Liver (tissue), 9 donors: ENCODE measurements around the gene TRIM23. TPM values are rescaled to one million over a fixed set of nuclear protein-coding genes. Genes with fewer than 3 reads are reported as not detected.

Source experiments
- DNase-seq: peaks from one replicate; pipeline ENCODE4 v3.0.0-alpha.2; 2017; ENCODE audit warnings: low spot score
- H3K27ac ChIP-seq, 2 donors: one replicate each; pipeline ENCODE4 v1.7.0; 2013; ENCODE audit warnings: inconsistent platforms in 2 of 2, low read length in 2 of 2, control low read depth in 1 of 2, low read depth in 1 of 2, mild to moderate bottlenecking in 1 of 2
- H3K27me3 ChIP-seq, 4 donors: one replicate each; pipeline versions ENCODE4 v1.6.1 to v1.7.0; 2013; ENCODE audit warnings: low read length in 3 of 4, inconsistent platforms in 1 of 4, mild to moderate bottlenecking in 1 of 4, moderate library complexity in 1 of 4; ENCODE audit not compliant: control insufficient read depth in 4 of 4, insufficient read depth in 4 of 4
- H3K36me3 ChIP-seq, 4 donors: one replicate each; pipeline versions ENCODE4 v1.6.1 to v1.7.0; 2013; ENCODE audit warnings: low read length in 3 of 4, mild to moderate bottlenecking in 3 of 4, low read depth in 1 of 4, moderate library complexity in 1 of 4; ENCODE audit not compliant: control insufficient read depth in 4 of 4, insufficient read depth in 3 of 4
- H3K4me1 ChIP-seq, 4 donors: one replicate each; pipeline versions ENCODE4 v1.6.1 to v1.7.0; 2013; ENCODE audit warnings: low read length in 3 of 4, mild to moderate bottlenecking in 3 of 4, moderate library complexity in 1 of 4; ENCODE audit not compliant: control insufficient read depth in 4 of 4, insufficient read depth in 4 of 4
- H3K4me3 ChIP-seq, 3 donors: one replicate each; pipeline versions ENCODE4 v1.6.1 to v1.7.0; 2013; ENCODE audit warnings: low read length in 3 of 3, control low read depth in 1 of 3, low read depth in 1 of 3, mild to moderate bottlenecking in 1 of 3
- H3K9ac ChIP-seq, 2 donors: one replicate each; pipeline ENCODE4 v1.7.0; 2013; ENCODE audit warnings: low read length in 2 of 2, mild to moderate bottlenecking in 2 of 2, moderate library complexity in 2 of 2, control low read depth in 1 of 2, low read depth in 1 of 2
- H3K9me3 ChIP-seq, 4 donors: one replicate each; pipeline versions ENCODE4 v1.6.1 to v1.7.0; 2013; ENCODE audit warnings: low read length in 3 of 4; ENCODE audit not compliant: control insufficient read depth in 4 of 4
- FOXA1 ChIP-seq: IDR thresholded peaks from 2 replicates; pipeline ENCODE4 v1.6.1; 2016; ENCODE audit warnings: antibody characterized with exemption
- FOXA2 ChIP-seq: IDR thresholded peaks from 2 replicates; pipeline ENCODE4 v1.6.1; 2016; ENCODE audit warnings: antibody characterized with exemption
- GABPA ChIP-seq, 2 donors: IDR thresholded peaks in 1 of 2; conservative IDR thresholded peaks in 1 of 2; 2 replicates each; pipeline ENCODE4 v1.6.1; 2016; ENCODE audit warnings: antibody characterized with exemption in 2 of 2, mild to moderate bottlenecking in 1 of 2, moderate library complexity in 1 of 2
- HNF4G ChIP-seq: IDR thresholded peaks from 2 replicates; pipeline ENCODE4 v1.6.1; 2016; ENCODE audit warnings: antibody characterized with exemption
- JUND ChIP-seq, 2 donors: IDR thresholded peaks; 2 replicates each; pipeline ENCODE4 v1.6.1; 2016; ENCODE audit warnings: antibody characterized with exemption in 2 of 2
- NR2F2 ChIP-seq: IDR thresholded peaks from 2 replicates; pipeline ENCODE4 v1.6.1; 2016; ENCODE audit warnings: antibody characterized with exemption
- RAD21 ChIP-seq, 2 donors: IDR thresholded peaks; 2 replicates each; pipeline ENCODE4 v1.6.1; 2016; ENCODE audit warnings: antibody characterized with exemption in 2 of 2, mild to moderate bottlenecking in 2 of 2
- RXRA ChIP-seq, 2 donors: IDR thresholded peaks; 2 replicates each; pipeline ENCODE4 v1.6.1; 2017 to 2018; ENCODE audit warnings: antibody characterized with exemption in 2 of 2, mild to moderate bottlenecking in 1 of 2
- SP1 ChIP-seq: IDR thresholded peaks from 2 replicates; pipeline ENCODE4 v1.6.1; 2018; ENCODE audit warnings: antibody characterized with exemption, mild to moderate bottlenecking
- TAF1 ChIP-seq: conservative IDR thresholded peaks from 2 replicates; pipeline ENCODE4 v1.6.1; 2016; ENCODE audit warnings: antibody characterized with exemption, mild to moderate bottlenecking
- YY1 ChIP-seq: IDR thresholded peaks from 2 replicates; pipeline ENCODE4 v1.6.1; 2016; ENCODE audit warnings: antibody characterized with exemption, mild to moderate bottlenecking
- WGBS: extraction: QIAGEN DNeasy Blood & Tissue Kit; methylation state at CpG from one replicate; pipeline ENCODE4 v1.1.7; 2013; 5-methylcytosine and 5-hydroxymethylcytosine counted together
- polyA plus RNA-seq, 2 donors: library from polyadenylated mRNA; stranded (reverse) in 1 of 2; unstranded in 1 of 2; fragments of 200-250 nt in 1 of 2; fragments of >200 nt in 1 of 2; fragmentation: Nextera tagmentation in 1 of 2; extraction: Ambion mirVana in 1 of 2; gene quantifications; one replicate each; pipeline versions ENCODE4 v1.2.1 to v1.2.3, GENCODE V29; 2013 to 2015
- total RNA-seq, 2 donors: library from RNA; depleted of rRNA; stranded (reverse); fragments of >200 nt; gene quantifications; one replicate each; pipeline ENCODE4 v1.2.3, GENCODE V29; 2014
- TF ChIP-seq, protein P1 (sequence below): IDR thresholded peaks from 2 replicates; pipeline ENCODE4 v1.6.1; 2016; ENCODE audit warnings: antibody characterized with exemption, mild to moderate bottlenecking
- TF ChIP-seq, protein P2 (sequence below): IDR thresholded peaks from 2 replicates; pipeline ENCODE4 v1.6.1; 2016; ENCODE audit warnings: antibody characterized with exemption
- TF ChIP-seq, protein P3 (sequence below): fragments of 150-350 bp; IDR thresholded peaks from 2 replicates; pipeline ENCODE4 v1.5.1; 2017; ENCODE audit warnings: improper control_type of control experiment, low read depth, low read length; ENCODE audit not compliant: missing input control
- donor health status: healthy.
- donor health status: healthy.
- donor health status: healthy.
- donor health status: healthy.
- donor health status: healthy.

The TRIM23 gene
- total and polyA plus RNA-seq, 4 donors, result 3.1 to 25.0 (median 9.1) TPM

DNA sequence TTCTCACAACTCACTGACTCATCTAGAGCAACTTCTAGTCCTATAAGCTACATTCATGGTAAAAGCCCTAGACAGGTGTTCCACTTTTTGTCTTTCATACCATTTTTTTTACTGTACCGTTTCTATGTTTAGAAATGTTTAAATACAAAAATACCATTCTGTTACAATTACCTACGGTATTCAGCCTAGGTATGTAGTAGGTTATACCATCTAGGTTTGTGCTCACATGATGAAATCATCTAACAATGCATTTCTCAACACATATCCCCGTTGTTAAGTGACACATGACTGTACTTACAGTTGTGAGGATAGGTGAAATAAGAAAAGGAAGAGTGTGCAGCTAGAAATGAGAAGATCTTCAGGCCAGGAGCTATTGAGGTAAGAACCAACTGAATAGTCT, 67.4 kb downstream of the TRIM23 start:
- no peak overlapping the region for H3K27ac ChIP-seq
- no peaks in the 10 kb centered on the region for H3K27me3 ChIP-seq
- no peak overlapping the region for H3K4me3 ChIP-seq
- DNase-seq, result no peak
- H3K4me1 ChIP-seq, result no peaks in the 10 kb centered on the region
- TF ChIP-seq GABPA (IDR thresholded peaks at IDR 0.05 in 1 of 2, conservative IDR thresholded peaks at IDR 0.05 in 1 of 2) (no peak), RAD21 (IDR thresholded peaks at IDR 0.05) (no peak), SP1 (no peak), RXRA (IDR thresholded peaks at IDR 0.05) (no peak)
- TF ChIP-seq, protein P1, sequence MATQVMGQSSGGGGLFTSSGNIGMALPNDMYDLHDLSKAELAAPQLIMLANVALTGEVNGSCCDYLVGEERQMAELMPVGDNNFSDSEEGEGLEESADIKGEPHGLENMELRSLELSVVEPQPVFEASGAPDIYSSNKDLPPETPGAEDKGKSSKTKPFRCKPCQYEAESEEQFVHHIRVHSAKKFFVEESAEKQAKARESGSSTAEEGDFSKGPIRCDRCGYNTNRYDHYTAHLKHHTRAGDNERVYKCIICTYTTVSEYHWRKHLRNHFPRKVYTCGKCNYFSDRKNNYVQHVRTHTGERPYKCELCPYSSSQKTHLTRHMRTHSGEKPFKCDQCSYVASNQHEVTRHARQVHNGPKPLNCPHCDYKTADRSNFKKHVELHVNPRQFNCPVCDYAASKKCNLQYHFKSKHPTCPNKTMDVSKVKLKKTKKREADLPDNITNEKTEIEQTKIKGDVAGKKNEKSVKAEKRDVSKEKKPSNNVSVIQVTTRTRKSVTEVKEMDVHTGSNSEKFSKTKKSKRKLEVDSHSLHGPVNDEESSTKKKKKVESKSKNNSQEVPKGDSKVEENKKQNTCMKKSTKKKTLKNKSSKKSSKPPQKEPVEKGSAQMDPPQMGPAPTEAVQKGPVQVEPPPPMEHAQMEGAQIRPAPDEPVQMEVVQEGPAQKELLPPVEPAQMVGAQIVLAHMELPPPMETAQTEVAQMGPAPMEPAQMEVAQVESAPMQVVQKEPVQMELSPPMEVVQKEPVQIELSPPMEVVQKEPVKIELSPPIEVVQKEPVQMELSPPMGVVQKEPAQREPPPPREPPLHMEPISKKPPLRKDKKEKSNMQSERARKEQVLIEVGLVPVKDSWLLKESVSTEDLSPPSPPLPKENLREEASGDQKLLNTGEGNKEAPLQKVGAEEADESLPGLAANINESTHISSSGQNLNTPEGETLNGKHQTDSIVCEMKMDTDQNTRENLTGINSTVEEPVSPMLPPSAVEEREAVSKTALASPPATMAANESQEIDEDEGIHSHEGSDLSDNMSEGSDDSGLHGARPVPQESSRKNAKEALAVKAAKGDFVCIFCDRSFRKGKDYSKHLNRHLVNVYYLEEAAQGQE, result no peak
- no peak overlapping the region for H3K9ac ChIP-seq
- H3K36me3 ChIP-seq, result no peaks in the 10 kb centered on the region
- no peaks in the 10 kb centered on the region for H3K9me3 ChIP-seq
- 91% methylated on average over 3 of the region's 3 CpGs for WGBS

DNA sequence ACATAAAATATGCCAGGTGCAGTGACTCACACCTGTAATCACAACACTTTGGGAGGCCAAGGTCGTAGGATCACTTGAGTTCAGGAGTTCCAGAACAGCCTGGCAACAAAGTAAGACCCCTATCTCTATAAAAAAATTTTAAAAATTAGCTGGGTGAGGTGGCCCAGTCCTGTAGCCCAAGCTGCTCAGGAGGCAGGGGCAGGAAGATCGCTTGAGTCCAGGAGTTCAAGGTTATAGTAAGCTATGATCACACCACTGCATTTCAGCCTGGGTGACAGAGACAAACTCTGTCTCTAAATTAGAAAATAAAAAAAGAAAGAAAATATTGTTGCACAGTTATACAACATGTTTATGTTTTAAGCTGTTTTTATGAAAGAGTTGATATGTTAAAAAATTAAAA, 68.0 kb downstream of the TRIM23 start:
- Histone ChIP-seq H3K4me1 (no peaks in the 10 kb centered on the region), H3K27ac (no peak overlapping the region), H3K4me3 (no peak overlapping the region), H3K36me3 (no peaks in the 10 kb centered on the region), H3K9ac (no peak overlapping the region), H3K9me3 (no peaks in the 10 kb centered on the region), H3K27me3 (no peaks in the 10 kb centered on the region)
- WGBS, result 72% methylated on average over 2 of the region's 2 CpGs
- no peak for DNase-seq
- TF ChIP-seq FOXA2, result no peak
- TF ChIP-seq FOXA1, result no peak

DNA sequence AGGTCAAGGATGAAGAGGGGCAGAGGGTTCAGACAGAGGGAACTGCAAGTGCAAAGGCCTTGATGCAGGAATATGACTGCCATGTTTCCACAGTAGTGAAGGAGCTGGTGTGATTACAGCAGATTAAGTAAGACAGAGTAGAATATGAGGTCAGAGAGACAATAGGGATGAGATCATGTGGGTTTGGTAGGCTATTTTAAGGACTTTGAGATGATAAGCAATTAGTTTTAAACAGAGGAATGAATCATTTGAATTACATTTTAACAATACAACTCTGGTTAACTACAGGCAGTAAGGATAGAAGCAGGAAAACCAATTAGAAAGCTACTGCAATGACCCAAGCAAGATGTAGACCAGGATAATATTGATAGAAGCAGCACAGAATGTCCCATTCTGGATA, 68.8 kb downstream of the TRIM23 start:
- Histone ChIP-seq H3K4me3 (no peak overlapping the region), H3K27me3 (no peaks in the 10 kb centered on the region), H3K9me3 (no peaks in the 10 kb centered on the region), H3K9ac (no peak overlapping the region), H3K27ac (no peak overlapping the region), H3K36me3 (peaks cover 0 to under 1% (median 0%) of the 10 kb centered on the region in 4 donors), H3K4me1 (no peaks in the 10 kb centered on the region)
- no peak for DNase-seq
- no peak for TF ChIP-seq HNF4G
- TF ChIP-seq NR2F2, result no peak
- TF ChIP-seq FOXA1, result no peak
- no peak for TF ChIP-seq TAF1

DNA sequence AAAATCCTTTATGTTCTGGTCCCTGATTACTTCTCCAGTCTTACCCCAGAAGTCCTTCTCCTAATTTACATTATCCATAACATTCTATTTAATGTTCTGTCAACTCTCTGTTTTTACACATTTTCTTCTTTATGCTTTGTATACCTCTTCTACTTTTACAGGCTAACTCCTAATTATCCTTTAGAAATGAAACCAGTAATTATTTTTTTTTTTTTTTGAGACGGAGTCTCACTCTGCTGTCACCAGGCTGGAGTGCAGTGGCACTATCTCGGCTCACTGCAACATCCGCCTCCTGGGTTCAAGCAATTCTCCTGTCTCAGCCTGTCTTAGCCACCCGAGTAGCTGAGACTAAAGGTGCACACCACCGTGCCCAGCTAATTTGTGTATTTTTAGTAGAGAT, 70.2 kb downstream of the TRIM23 start:
- Histone ChIP-seq H3K27ac (no peak overlapping the region), H3K4me3 (no peak overlapping the region), H3K9me3 (no peaks in the 10 kb centered on the region), H3K36me3 (peaks cover 0 to 2% (median 0%) of the 10 kb centered on the region in 4 donors), H3K9ac (no peak overlapping the region), H3K27me3 (no peaks in the 10 kb centered on the region), H3K4me1 (no peaks in the 10 kb centered on the region)
- 70% methylated on average over 5 of the region's 5 CpGs for WGBS
- DNase-seq, result no peak
- TF ChIP-seq, protein P2, sequence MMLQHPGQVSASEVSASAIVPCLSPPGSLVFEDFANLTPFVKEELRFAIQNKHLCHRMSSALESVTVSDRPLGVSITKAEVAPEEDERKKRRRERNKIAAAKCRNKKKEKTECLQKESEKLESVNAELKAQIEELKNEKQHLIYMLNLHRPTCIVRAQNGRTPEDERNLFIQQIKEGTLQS, result no peak
- TF ChIP-seq RAD21 (IDR thresholded peaks at IDR 0.05), result no peak
- no peak for TF ChIP-seq FOXA1
- TF ChIP-seq JUND (IDR thresholded peaks at IDR 0.05), result no peak
- TF ChIP-seq HNF4G, result no peak
- TF ChIP-seq NR2F2, result no peak
- TF ChIP-seq GABPA (IDR thresholded peaks at IDR 0.05 in 1 of 2, conservative IDR thresholded peaks at IDR 0.05 in 1 of 2), result no peak
- TF ChIP-seq YY1, result no peak
- TF ChIP-seq, protein P3, sequence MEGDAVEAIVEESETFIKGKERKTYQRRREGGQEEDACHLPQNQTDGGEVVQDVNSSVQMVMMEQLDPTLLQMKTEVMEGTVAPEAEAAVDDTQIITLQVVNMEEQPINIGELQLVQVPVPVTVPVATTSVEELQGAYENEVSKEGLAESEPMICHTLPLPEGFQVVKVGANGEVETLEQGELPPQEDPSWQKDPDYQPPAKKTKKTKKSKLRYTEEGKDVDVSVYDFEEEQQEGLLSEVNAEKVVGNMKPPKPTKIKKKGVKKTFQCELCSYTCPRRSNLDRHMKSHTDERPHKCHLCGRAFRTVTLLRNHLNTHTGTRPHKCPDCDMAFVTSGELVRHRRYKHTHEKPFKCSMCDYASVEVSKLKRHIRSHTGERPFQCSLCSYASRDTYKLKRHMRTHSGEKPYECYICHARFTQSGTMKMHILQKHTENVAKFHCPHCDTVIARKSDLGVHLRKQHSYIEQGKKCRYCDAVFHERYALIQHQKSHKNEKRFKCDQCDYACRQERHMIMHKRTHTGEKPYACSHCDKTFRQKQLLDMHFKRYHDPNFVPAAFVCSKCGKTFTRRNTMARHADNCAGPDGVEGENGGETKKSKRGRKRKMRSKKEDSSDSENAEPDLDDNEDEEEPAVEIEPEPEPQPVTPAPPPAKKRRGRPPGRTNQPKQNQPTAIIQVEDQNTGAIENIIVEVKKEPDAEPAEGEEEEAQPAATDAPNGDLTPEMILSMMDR, result no peak
- TF ChIP-seq TAF1, result no peak
- TF ChIP-seq, protein P1, result no peak
- TF ChIP-seq SP1, result no peak
